SK-N-SH (cell line): ENCODE results near the gene SYNM.

Experiments used
- GATA2 ChIP-seq: sonication (generic); formaldehyde crosslinking; IDR thresholded peaks from 2 replicates; pipeline ENCODE4 v1.5.0; 2020; ENCODE audit warnings: mild to moderate bottlenecking, missing genetic modification reagents
- JUND ChIP-seq: IDR thresholded peaks from 2 replicates; pipeline ENCODE4 v1.4.0; 2012
- ZBTB33 ChIP-seq: IDR thresholded peaks from 2 replicates; pipeline ENCODE4 v1.4.0; 2012; ENCODE audit warnings: low read depth, borderline replicate concordance

- TF ChIP-seq JUND (no peak), GATA2 (CRISPR knock-in tag) (no peak), ZBTB33 (no peak)
Observed at GRCh38 chr15:99157456-99157855, 52.6 kb downstream of the SYNM start.
